ENCODE measurements around the gene JARID2. TPM values are rescaled to one million over a fixed set of nuclear protein-coding genes. Genes with fewer than 3 reads are reported as not detected.
A peak's percentile ranks its signal among the peaks of the same experiment; 100 is the strongest.

JARID2 gene
- total and polyA plus RNA-seq, 10 of the 15 experiments (the other 5 are each of a cell fraction or from before 2014, with no cell fraction given) = 4.2 to 21.6 (median 11.7) TPM

DNA sequence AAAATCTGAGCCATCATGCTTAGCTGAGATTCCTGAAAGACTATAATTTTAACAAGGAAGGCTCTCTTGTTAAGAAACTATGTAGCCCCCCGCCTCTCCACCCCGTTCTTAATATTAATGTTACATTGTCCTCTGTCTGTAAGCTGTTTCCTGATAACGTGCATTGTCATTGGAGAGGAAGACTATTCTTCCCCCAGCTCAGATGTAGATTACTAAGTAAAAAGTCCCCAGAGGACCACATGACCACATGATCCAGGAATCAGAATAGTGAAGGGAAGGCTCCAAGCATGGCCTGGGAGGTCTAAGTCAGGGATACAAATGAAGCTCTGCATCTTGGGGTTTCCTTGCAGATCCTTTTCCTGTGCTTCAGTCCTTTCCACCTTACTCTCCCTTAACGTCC, 106.4 kb downstream of the JARID2 start:
- peaks cover 4 to 9% of the 10 kb centered on the region in 2 experiments; a peak in 3 of 4 replicates for H3K36me3 ChIP-seq (ENCODE audit: control insufficient read depth in 2 of 2, insufficient read depth in 2 of 2, low read length in 1 of 2)
- 60% methylated on average over 4 of the region's 4 CpGs for WGBS (ENCODE audit: insufficient coverage, insufficient replicate concordance, low lambda C conversion rate, missing lambda C conversion rate)
- H3K4me3 ChIP-seq = no peak overlapping the region
- peaks cover 95% of the 10 kb centered on the region for H3K79me2 ChIP-seq (ENCODE audit: control insufficient read depth, insufficient read depth, low read length)
- RAD21 ChIA-PET (ENCODE audit: unreplicated experiment) = interaction anchor here (0.5 to 1.8 kb wide), 7 partner anchors 9 to 98 kb away, joined by 3 to 5 read pairs (median 3); no protein-coding TSS in a partner anchor
- POLR2A ChIA-PET = interaction anchor here (0.5 to 3.1 kb wide), 4 partner anchors 9 to 1572 kb away, joined by 3 to 14 read pairs (median 4); no protein-coding TSS in a partner anchor
- ATAC-seq = peak; percentile 36
- in situ Hi-C loops (cut with MboI) (no loop called here), intact Hi-C loops (cut with micrococcal nuclease; ENCODE audit: unreplicated experiment) (no loop called here)
- H4K20me1 ChIP-seq (ENCODE audit: control insufficient read depth, insufficient read depth) = no peaks in the 10 kb centered on the region; the same call in 1 of the 2 replicates
- CTCF ChIA-PET = interaction anchor here (1.1 to 1.9 kb wide), 3 partner anchors 9 to 12 kb away, joined by 4 read pairs; no protein-coding TSS in a partner anchor
- peak overlapping the region; percentile 65 for H3K27ac ChIP-seq (ENCODE audit: control insufficient read depth, insufficient read depth)
- peak overlapping the region; percentile 28 for H3K4me2 ChIP-seq (ENCODE audit: control insufficient read depth, insufficient read depth)
- peaks cover 45% of the 10 kb centered on the region for H3K4me1 ChIP-seq (ENCODE audit: control insufficient read depth, insufficient read depth, low read length)
- no peak overlapping the region for H2AFZ ChIP-seq (ENCODE audit: control insufficient read depth, low read depth, low read length)
- SMC1A ChIA-PET (ENCODE audit: uncharacterized antibody, unreplicated experiment) = interaction anchor here (0.6 to 4.5 kb wide), 12 partner anchors 8 to 99 kb away, joined by 3 to 36 read pairs (median 4); no protein-coding TSS in a partner anchor
- TF ChIP-seq, protein P1, sequence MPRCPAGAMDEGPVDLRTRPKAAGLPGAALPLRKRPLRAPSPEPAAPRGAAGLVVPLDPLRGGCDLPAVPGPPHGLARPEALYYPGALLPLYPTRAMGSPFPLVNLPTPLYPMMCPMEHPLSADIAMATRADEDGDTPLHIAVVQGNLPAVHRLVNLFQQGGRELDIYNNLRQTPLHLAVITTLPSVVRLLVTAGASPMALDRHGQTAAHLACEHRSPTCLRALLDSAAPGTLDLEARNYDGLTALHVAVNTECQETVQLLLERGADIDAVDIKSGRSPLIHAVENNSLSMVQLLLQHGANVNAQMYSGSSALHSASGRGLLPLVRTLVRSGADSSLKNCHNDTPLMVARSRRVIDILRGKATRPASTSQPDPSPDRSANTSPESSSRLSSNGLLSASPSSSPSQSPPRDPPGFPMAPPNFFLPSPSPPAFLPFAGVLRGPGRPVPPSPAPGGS (IDR thresholded peaks at IDR 0.05; ENCODE audit: borderline replicate concordance, insufficient read depth, low read depth, low read length, poor library complexity, severe bottlenecking) = no peak
- TF ChIP-seq RUNX3 (IDR thresholded peaks at IDR 0.05; ENCODE audit: low read length) = peak; percentile 54; the same call in 1 of the 2 replicates
- TF ChIP-seq NFIC (IDR thresholded peaks at IDR 0.05; ENCODE audit: low read depth, low read length) = peak; percentile 68
- peak; percentile 25; the same call in 1 of the 2 replicates for TF ChIP-seq EED (IDR thresholded peaks at IDR 0.05; ENCODE audit: low read depth)
- no peak for TF ChIP-seq KLF5 (IDR thresholded peaks at IDR 0.05; ENCODE audit: partially characterized antibody)
- TF ChIP-seq, protein P2, sequence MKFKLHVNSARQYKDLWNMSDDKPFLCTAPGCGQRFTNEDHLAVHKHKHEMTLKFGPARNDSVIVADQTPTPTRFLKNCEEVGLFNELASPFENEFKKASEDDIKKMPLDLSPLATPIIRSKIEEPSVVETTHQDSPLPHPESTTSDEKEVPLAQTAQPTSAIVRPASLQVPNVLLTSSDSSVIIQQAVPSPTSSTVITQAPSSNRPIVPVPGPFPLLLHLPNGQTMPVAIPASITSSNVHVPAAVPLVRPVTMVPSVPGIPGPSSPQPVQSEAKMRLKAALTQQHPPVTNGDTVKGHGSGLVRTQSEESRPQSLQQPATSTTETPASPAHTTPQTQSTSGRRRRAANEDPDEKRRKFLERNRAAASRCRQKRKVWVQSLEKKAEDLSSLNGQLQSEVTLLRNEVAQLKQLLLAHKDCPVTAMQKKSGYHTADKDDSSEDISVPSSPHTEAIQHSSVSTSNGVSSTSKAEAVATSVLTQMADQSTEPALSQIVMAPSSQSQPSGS (IDR thresholded peaks at IDR 0.05; ENCODE audit: low read length) = no peak
- no peak for FAIRE-seq
- H3K9ac ChIP-seq (ENCODE audit: control insufficient read depth, insufficient read depth, low read length) = no peak overlapping the region
- no TSS peak for BruUV-seq (replicated peaks)
- no peaks in the 10 kb centered on the region for H3K27me3 ChIP-seq (replicated peaks in 1 of 2; ENCODE audit: control insufficient read depth in 2 of 2, insufficient read depth in 2 of 2, low read length in 1 of 2)
- H3K9me3 ChIP-seq (replicated peaks; ENCODE audit: control insufficient read depth, insufficient read depth, low read length) = no peaks in the 10 kb centered on the region; the same call in 2 of the 3 replicates
- no peak for DNase-seq (ENCODE audit: low read depth, low spot score)
